ENCODE data around the gene S1PR5. TPM values are rescaled to one million over a fixed set of nuclear protein-coding genes. Genes with fewer than 3 reads are reported as not detected.

S1PR5 gene
- under 0.01 and 0.13 TPM in 2 replicates for total RNA-seq

DNA sequence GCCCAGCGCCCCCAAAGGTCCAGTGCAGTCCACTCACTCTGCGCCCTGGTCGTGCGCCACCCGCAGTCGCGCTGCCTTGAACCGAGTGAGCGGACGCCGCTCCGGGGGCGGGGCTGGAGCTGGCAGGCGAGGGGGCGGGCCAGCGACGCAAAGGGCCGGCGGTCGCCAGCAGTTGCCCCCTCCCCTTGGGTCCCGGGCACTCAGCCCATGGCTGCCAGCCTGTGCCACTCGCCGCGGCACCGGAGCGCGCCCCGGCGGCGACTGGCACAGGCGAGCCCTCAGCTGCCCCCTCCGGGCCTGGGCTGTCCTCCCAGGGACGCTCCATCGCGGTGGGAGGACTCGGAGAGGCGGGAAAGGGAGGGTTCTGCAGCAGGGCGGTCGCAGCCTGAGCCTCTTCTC lies at the start of gene S1PR5:
S1PR5 (minus strand) TSS at position 87 of the 399 bp plus-strand sequence. CDS start 2,436 bp downstream, outside the sequence.

GRCh38 chr19:10565567-10566407 lies 48.5 kb upstream of the S1PR5 start, which contains the start of gene KRI1:
Gene KRI1, minus strand, starts transcription at chr19:10566010. Its CDS starts 11 bp downstream, at chr19:10565999.

GRCh38 chr19:10543420-10544241 lies 26.4 kb upstream of the S1PR5 start, which contains the start of gene ATG4D:
Gene ATG4D, plus strand, starts transcription at chr19:10543904. Its CDS starts 187 bp downstream, at chr19:10544091.

GRCh38 chr19:10503002-10503789 lies 14.1 kb downstream of the S1PR5 start, which contains the start of gene KEAP1:
Gene KEAP1, minus strand, starts transcription at chr19:10503356. Its CDS starts 3,323 bp downstream, at chr19:10500033.

Small RNA genes lying within 50 kb of the gene (small RNA-seq; reads per million reads assigned to genes)
- gene MIR1238, result not detected
- gene RNU7-140P, result not detected

Other genes starting within 250 kb of the S1PR5 start
- 33.3 and 41.0 TPM in 2 replicates for gene ICAM1, start 246.3 kb downstream of the S1PR5 start, total RNA-seq
- 0.13 and 0.32 TPM in 2 replicates for gene ICAM4, start 230.5 kb downstream of the S1PR5 start, total RNA-seq
- under 0.01 and 0.13 TPM in 2 replicates for gene ICAM5, start 227.5 kb downstream of the S1PR5 start, total RNA-seq
- 0.13 and 0.32 TPM in 2 replicates for gene ZGLP1, start 207.6 kb downstream of the S1PR5 start, total RNA-seq
- 18.4 and 19.8 TPM in 2 replicates for gene FDX2, start 201.4 kb downstream of the S1PR5 start, total RNA-seq
- gene RAVER1, start 183.9 kb downstream of the S1PR5 start, total RNA-seq, result 7.6 and 10.8 TPM in 2 replicates
- gene ICAM3, start 177.8 kb downstream of the S1PR5 start, total RNA-seq, result 5.1 and 5.4 TPM in 2 replicates
- gene TYK2, start 136.9 kb downstream of the S1PR5 start, total RNA-seq, result 41.3 and 46.0 TPM in 2 replicates
- 122 and 138 TPM in 2 replicates for gene CDC37, start 113.9 kb downstream of the S1PR5 start, total RNA-seq
- gene PDE4A, start 96.9 kb downstream of the S1PR5 start, total RNA-seq, result 5.3 and 6.8 TPM in 2 replicates
- 51.2 and 55.7 TPM in 2 replicates for gene KEAP1, start 14.1 kb downstream of the S1PR5 start, total RNA-seq
- 6.1 and 7.0 TPM in 2 replicates for gene ATG4D, start 26.5 kb upstream of the S1PR5 start, total RNA-seq
- gene KRI1, start 48.6 kb upstream of the S1PR5 start, total RNA-seq, result 6.1 and 6.8 TPM in 2 replicates
- 3.7 and 3.8 TPM in 2 replicates for gene CDKN2D, start 51.5 kb upstream of the S1PR5 start, total RNA-seq
- not detected in 2 replicates for gene AP1M2, start 69.9 kb upstream of the S1PR5 start, total RNA-seq
- 42.2 and 44.1 TPM in 2 replicates for gene SLC44A2, start 108.1 kb upstream of the S1PR5 start, total RNA-seq
- 92.3 and 109 TPM in 2 replicates for gene ILF3, start 136.9 kb upstream of the S1PR5 start, total RNA-seq
- 20.4 and 23.8 TPM in 2 replicates for gene QTRT1, start 184.0 kb upstream of the S1PR5 start, total RNA-seq
- 71.3 and 75.5 TPM in 2 replicates for gene DNM2, start 200.6 kb upstream of the S1PR5 start, total RNA-seq

Data from articular chondrocyte of knee joint (primary cell).